ENCODE results near the gene TNS3. TPM values are rescaled to one million over a fixed set of nuclear protein-coding genes. Genes with fewer than 3 reads are reported as not detected.

Gene TNS3
- total RNA-seq, 1 donor from 2014 or later = 5.7 TPM

GRCh38 chr7:47355684-47356083, 226.2 kb downstream of the TNS3 start:
- intact Hi-C loops (cut with micrococcal nuclease) = no loop called here

GRCh38 chr7:47354831-47355541, 226.9 kb downstream of the TNS3 start:
- Mint-ChIP-seq H3K27ac (no peak overlapping the region), H3K9me3 (no peaks in the 10 kb centered on the region), H3K36me3 (ENCODE audit: low read depth) (no peaks in the 10 kb centered on the region), H3K4me3 (no peak overlapping the region), H3K27me3 (no peaks in the 10 kb centered on the region), H3K4me1 (no peaks in the 10 kb centered on the region)
- intact Hi-C loops (cut with micrococcal nuclease) = no loop called here
- DNase-seq = no peak

More at GRCh38 chr7:47355684-47356083, 226.2 kb downstream of the TNS3 start:
- Mint-ChIP-seq H3K27ac (no peak overlapping the region), H3K9me3 (no peaks in the 10 kb centered on the region), H3K36me3 (ENCODE audit: low read depth) (no peaks in the 10 kb centered on the region), H3K27me3 (no peaks in the 10 kb centered on the region), H3K4me1 (no peaks in the 10 kb centered on the region), H3K4me3 (no peak overlapping the region)
- DNase-seq = no peak

GRCh38 chr7:47354071-47354470, 227.8 kb downstream of the TNS3 start:
- Mint-ChIP-seq H3K4me1 (no peaks in the 10 kb centered on the region), H3K4me3 (no peak overlapping the region), H3K36me3 (ENCODE audit: low read depth) (no peaks in the 10 kb centered on the region), H3K27me3 (no peaks in the 10 kb centered on the region), H3K27ac (no peak overlapping the region), H3K9me3 (no peaks in the 10 kb centered on the region)
- DNase-seq = no peak
- intact Hi-C loops (cut with micrococcal nuclease) = no loop called here

GRCh38 chr7:47352394-47352968, 229.4 kb downstream of the TNS3 start:
- H3K27me3 Mint-ChIP-seq = no peaks in the 10 kb centered on the region
- no peak overlapping the region for H3K27ac Mint-ChIP-seq
- H3K36me3 Mint-ChIP-seq (ENCODE audit: low read depth) = no peaks in the 10 kb centered on the region
- no peak for DNase-seq
- intact Hi-C loops (cut with micrococcal nuclease) = no loop called here
- no peaks in the 10 kb centered on the region for H3K4me1 Mint-ChIP-seq
- no peaks in the 10 kb centered on the region for H3K9me3 Mint-ChIP-seq
- H3K4me3 Mint-ChIP-seq = no peak overlapping the region

- no peak for DNase-seq
- intact Hi-C loops (cut with micrococcal nuclease) = no loop called here
- Mint-ChIP-seq H3K36me3 (ENCODE audit: low read depth) (no peaks in the 10 kb centered on the region), H3K9me3 (no peaks in the 10 kb centered on the region), H3K27ac (no peak overlapping the region), H3K4me1 (no peaks in the 10 kb centered on the region), H3K27me3 (no peaks in the 10 kb centered on the region), H3K4me3 (no peak overlapping the region)
Observed at GRCh38 chr7:47351233-47352154, 230.4 kb downstream of the TNS3 start.

GRCh38 chr7:47350425-47350824, 231.5 kb downstream of the TNS3 start:
- Mint-ChIP-seq H3K4me3 (no peak overlapping the region), H3K9me3 (no peaks in the 10 kb centered on the region), H3K36me3 (ENCODE audit: low read depth) (no peaks in the 10 kb centered on the region), H3K4me1 (no peaks in the 10 kb centered on the region), H3K27ac (no peak overlapping the region), H3K27me3 (no peaks in the 10 kb centered on the region)
- DNase-seq = no peak
- intact Hi-C loops (cut with micrococcal nuclease) = no loop called here

GRCh38 chr7:47349401-47349800, 232.5 kb downstream of the TNS3 start:
- H3K4me1 Mint-ChIP-seq = no peaks in the 10 kb centered on the region
- H3K4me3 Mint-ChIP-seq = no peak overlapping the region
- H3K27ac Mint-ChIP-seq = no peak overlapping the region
- H3K9me3 Mint-ChIP-seq = no peaks in the 10 kb centered on the region
- intact Hi-C loops (cut with micrococcal nuclease) = no loop called here
- DNase-seq = no peak
- H3K27me3 Mint-ChIP-seq = no peaks in the 10 kb centered on the region
- H3K36me3 Mint-ChIP-seq (ENCODE audit: low read depth) = no peaks in the 10 kb centered on the region

- Mint-ChIP-seq H3K36me3 (ENCODE audit: low read depth) (no peaks in the 10 kb centered on the region), H3K27me3 (no peaks in the 10 kb centered on the region), H3K4me1 (no peaks in the 10 kb centered on the region), H3K4me3 (no peak overlapping the region), H3K27ac (no peak overlapping the region), H3K9me3 (no peaks in the 10 kb centered on the region)
- no peak for DNase-seq
- intact Hi-C loops (cut with micrococcal nuclease) = no loop called here
Observed at GRCh38 chr7:47347816-47348385, 234.0 kb downstream of the TNS3 start.

GRCh38 chr7:47347346-47347745, 234.6 kb downstream of the TNS3 start:
- Mint-ChIP-seq H3K9me3 (no peaks in the 10 kb centered on the region), H3K27me3 (no peaks in the 10 kb centered on the region), H3K4me3 (no peak overlapping the region), H3K4me1 (no peaks in the 10 kb centered on the region), H3K27ac (no peak overlapping the region), H3K36me3 (ENCODE audit: low read depth) (no peaks in the 10 kb centered on the region)
- DNase-seq = no peak
- intact Hi-C loops (cut with micrococcal nuclease) = no loop called here

- Mint-ChIP-seq H3K9me3 (no peaks in the 10 kb centered on the region), H3K4me1 (no peaks in the 10 kb centered on the region), H3K27ac (no peak overlapping the region), H3K36me3 (ENCODE audit: low read depth) (no peaks in the 10 kb centered on the region), H3K4me3 (no peak overlapping the region), H3K27me3 (no peaks in the 10 kb centered on the region)
- intact Hi-C loops (cut with micrococcal nuclease) = no loop called here
- DNase-seq = no peak
Observed at GRCh38 chr7:47346377-47346914, 235.5 kb downstream of the TNS3 start.

GRCh38 chr7:47345857-47346298, 236.0 kb downstream of the TNS3 start:
- Mint-ChIP-seq H3K4me3 (no peak overlapping the region), H3K9me3 (no peaks in the 10 kb centered on the region)
- intact Hi-C loops (cut with micrococcal nuclease) = no loop called here

GRCh38 chr7:47344171-47344955, 237.5 kb downstream of the TNS3 start:
- no peak overlapping the region for H3K4me3 Mint-ChIP-seq
- no peaks in the 10 kb centered on the region for H3K9me3 Mint-ChIP-seq
- H3K36me3 Mint-ChIP-seq (ENCODE audit: low read depth) = no peaks in the 10 kb centered on the region
- intact Hi-C loops (cut with micrococcal nuclease) = no loop called here
- H3K27me3 Mint-ChIP-seq = peaks cover 3% of the 10 kb centered on the region
- H3K27ac Mint-ChIP-seq = no peak overlapping the region
- H3K4me1 Mint-ChIP-seq = no peaks in the 10 kb centered on the region
- DNase-seq = no peak

More at GRCh38 chr7:47345857-47346298, 236.0 kb downstream of the TNS3 start:
- Mint-ChIP-seq H3K27me3 (peaks cover 3% of the 10 kb centered on the region), H3K27ac (no peak overlapping the region), H3K36me3 (ENCODE audit: low read depth) (no peaks in the 10 kb centered on the region), H3K4me1 (no peaks in the 10 kb centered on the region)
- DNase-seq = no peak

- peaks cover 4% of the 10 kb centered on the region for H3K27me3 Mint-ChIP-seq
- intact Hi-C loops (cut with micrococcal nuclease) = no loop called here
- no peaks in the 10 kb centered on the region for H3K9me3 Mint-ChIP-seq
- no peaks in the 10 kb centered on the region for H3K36me3 Mint-ChIP-seq (ENCODE audit: low read depth)
- DNase-seq = no peak
- H3K4me1 Mint-ChIP-seq = no peaks in the 10 kb centered on the region
- H3K4me3 Mint-ChIP-seq = no peak overlapping the region
- no peak overlapping the region for H3K27ac Mint-ChIP-seq
Observed at GRCh38 chr7:47343061-47343455, 238.9 kb downstream of the TNS3 start.
